Hepatocyte (in vitro differentiated cells): ENCODE data around the gene NRIP3.

Source experiments
- CTCF ChIP-seq: fragments of 200-600 bp; sonication (generic); IDR thresholded peaks from 2 replicates; pipeline ENCODE4 v1.5.1; 2016; ENCODE audit warnings: antibody characterized with exemption, mild to moderate bottlenecking; ENCODE audit not compliant: poor library complexity
- EZH2 ChIP-seq: fragments of 200-600 bp; sonication (generic); IDR thresholded peaks from 2 replicates; pipeline ENCODE4 v1.6.1; 2016; ENCODE audit warnings: antibody characterized with exemption, mild to moderate bottlenecking, borderline replicate concordance

DNA sequence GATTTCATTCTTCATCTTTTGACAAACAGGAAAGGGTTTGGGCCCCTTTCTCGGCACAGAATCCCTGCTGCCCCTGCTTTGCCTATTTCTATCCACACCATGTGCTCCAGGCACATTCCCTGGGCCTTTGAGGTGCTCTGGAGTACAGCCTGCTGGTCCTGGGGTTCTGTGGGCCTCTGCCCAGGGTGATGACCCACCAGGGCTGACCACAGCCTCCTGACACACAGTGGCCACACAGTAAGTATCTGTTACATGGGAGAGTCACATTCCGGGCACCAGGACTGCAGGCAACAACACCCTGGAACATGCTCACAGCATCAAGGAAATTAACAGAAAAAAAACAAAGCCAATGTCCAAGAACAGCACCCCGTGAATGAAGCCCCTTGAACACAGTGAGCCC is 48.5 kb upstream of the NRIP3 start:
- TF ChIP-seq CTCF (no peak), EZH2 (no peak)
